Measurements from ENCODE around the gene STX18. TPM values are rescaled to one million over a fixed set of nuclear protein-coding genes. Genes with fewer than 3 reads are reported as not detected.

STX18 gene
- total RNA-seq, 1 donor from 2014 or later: 20.4 TPM

DNA sequence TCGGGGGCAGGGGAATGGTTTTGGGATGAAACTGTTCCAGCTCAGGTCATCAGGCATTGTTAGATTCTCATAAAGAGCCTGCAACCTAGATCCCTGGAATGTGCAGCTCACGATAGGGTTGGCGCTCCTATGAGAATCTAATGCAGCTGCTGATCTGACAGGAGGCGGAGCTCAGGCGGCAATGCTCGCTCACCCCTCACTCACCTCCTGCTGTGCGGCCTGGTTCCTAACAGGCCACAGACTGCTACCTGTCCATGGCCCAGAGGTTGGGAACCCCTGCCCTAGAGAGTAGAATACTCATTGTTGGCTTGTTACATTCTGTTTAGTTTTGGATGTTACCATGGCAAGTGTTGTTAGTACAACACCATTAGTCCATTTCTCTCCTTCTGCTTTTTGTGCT, 40.8 kb upstream of the STX18 start:
- H3K4me1 ChIP-seq: peaks cover 7% of the 10 kb centered on the region
- intact Hi-C loops (cut with DNase I): no loop called here
- H3K4me3 ChIP-seq: no peak overlapping the region
- H3K9me3 ChIP-seq: no peaks in the 10 kb centered on the region
- H3K36me3 ChIP-seq: no peaks in the 10 kb centered on the region
- H3K27me3 ChIP-seq: no peaks in the 10 kb centered on the region
- no peak for DNase-seq (ENCODE audit: extremely low spot score in 2 of 2)
- no peak overlapping the region for H3K27ac ChIP-seq
- TF ChIP-seq, protein P1, sequence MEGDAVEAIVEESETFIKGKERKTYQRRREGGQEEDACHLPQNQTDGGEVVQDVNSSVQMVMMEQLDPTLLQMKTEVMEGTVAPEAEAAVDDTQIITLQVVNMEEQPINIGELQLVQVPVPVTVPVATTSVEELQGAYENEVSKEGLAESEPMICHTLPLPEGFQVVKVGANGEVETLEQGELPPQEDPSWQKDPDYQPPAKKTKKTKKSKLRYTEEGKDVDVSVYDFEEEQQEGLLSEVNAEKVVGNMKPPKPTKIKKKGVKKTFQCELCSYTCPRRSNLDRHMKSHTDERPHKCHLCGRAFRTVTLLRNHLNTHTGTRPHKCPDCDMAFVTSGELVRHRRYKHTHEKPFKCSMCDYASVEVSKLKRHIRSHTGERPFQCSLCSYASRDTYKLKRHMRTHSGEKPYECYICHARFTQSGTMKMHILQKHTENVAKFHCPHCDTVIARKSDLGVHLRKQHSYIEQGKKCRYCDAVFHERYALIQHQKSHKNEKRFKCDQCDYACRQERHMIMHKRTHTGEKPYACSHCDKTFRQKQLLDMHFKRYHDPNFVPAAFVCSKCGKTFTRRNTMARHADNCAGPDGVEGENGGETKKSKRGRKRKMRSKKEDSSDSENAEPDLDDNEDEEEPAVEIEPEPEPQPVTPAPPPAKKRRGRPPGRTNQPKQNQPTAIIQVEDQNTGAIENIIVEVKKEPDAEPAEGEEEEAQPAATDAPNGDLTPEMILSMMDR (IDR thresholded peaks at IDR 0.05): no peak
- TF ChIP-seq POLR2AphosphoS5 (IDR thresholded peaks at IDR 0.05; ENCODE audit: insufficient read depth in 1 of 2, low read depth in 1 of 2): no peak
- no peak for TF ChIP-seq POLR2A (IDR thresholded peaks at IDR 0.05)

DNA sequence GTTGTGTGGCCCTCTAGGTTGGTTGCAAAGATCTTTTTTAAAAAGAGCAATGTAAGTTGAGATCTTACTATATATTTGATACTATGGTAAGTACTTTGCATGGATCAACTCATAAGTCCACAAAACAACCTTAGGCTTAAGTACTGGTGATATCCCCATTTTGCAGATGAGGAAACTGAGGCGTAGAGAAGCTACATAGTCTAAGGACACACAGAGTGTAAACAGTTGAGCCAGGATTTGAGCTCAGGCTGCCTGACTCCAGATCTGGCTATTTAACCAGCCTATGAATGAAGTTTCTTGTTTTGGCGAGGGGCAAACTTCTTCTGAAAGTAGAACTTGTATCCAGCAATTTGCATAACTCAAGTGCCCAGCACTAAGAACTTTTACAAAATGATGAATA, 38.6 kb upstream of the STX18 start:
- TF ChIP-seq, protein P1 (IDR thresholded peaks at IDR 0.05): no peak
- no peak for TF ChIP-seq POLR2A (IDR thresholded peaks at IDR 0.05)
- TF ChIP-seq POLR2AphosphoS5 (IDR thresholded peaks at IDR 0.05; ENCODE audit: insufficient read depth in 1 of 2, low read depth in 1 of 2): no peak
- Histone ChIP-seq H3K27me3 (no peaks in the 10 kb centered on the region), H3K9me3 (no peaks in the 10 kb centered on the region), H3K4me3 (no peak overlapping the region), H3K36me3 (no peaks in the 10 kb centered on the region), H3K27ac (no peak overlapping the region), H3K4me1 (peaks cover 4% of the 10 kb centered on the region)
- intact Hi-C loops (cut with DNase I): no loop called here
- DNase-seq (ENCODE audit: extremely low spot score in 2 of 2): no peak

DNA sequence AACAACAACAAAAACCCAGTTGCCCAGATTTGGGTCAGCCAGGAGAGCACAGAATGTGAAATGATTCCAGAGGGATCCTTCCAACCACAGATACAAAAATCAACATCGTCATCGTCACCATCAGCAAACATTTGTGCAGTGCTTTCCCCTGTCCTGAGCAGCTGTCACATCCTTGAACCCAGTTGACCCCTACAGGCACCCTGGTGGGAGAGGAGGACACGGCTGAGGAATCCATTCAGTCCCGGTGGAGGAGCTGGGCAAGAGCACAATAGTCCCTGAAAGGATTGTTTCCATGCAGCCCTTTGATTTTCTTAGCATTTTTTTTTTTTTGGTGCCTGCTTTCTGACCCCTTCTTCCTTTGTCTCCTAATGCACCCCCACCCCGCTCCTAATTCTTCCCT, 37.1 kb upstream of the STX18 start:
- intact Hi-C loops (cut with DNase I): no loop called here
- H3K4me3 ChIP-seq: no peak overlapping the region
- H3K27ac ChIP-seq: no peak overlapping the region
- no peaks in the 10 kb centered on the region for H3K27me3 ChIP-seq
- no peak for DNase-seq (ENCODE audit: extremely low spot score in 2 of 2)
- H3K36me3 ChIP-seq: no peaks in the 10 kb centered on the region
- H3K9me3 ChIP-seq: no peaks in the 10 kb centered on the region
- peaks cover 6% of the 10 kb centered on the region for H3K4me1 ChIP-seq
- TF ChIP-seq POLR2AphosphoS5 (IDR thresholded peaks at IDR 0.05; ENCODE audit: insufficient read depth in 1 of 2, low read depth in 1 of 2) (no peak), POLR2A (IDR thresholded peaks at IDR 0.05) (no peak)
- TF ChIP-seq, protein P1 (IDR thresholded peaks at IDR 0.05): no peak

DNA sequence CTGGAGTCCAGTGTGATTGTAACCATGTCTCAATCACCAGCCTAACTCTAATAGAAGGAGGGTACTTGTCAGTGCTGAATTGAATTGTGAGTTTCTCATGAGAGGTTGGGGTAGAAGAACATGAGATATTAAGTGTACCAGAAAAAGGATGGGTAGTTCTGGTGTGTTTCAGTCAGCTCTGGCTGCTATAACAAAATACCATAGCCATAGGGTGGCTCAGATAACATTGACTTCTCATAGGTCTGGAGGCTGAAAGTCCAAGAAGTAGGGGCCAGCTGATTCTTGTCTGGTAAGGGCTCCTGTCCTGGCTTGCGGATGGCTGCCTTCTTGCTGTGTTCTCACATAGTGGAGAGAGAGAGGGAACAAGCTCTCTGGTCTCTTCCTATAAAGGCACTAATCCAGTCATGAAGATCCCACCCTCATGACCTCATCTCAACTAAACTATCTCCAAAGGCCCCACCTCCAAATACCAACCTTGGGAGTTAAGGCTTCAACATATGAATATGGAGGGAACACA, 35.6 kb upstream of the STX18 start:
- no peak for TF ChIP-seq POLR2A (IDR thresholded peaks at IDR 0.05)
- TF ChIP-seq, protein P1 (IDR thresholded peaks at IDR 0.05): no peak
- TF ChIP-seq POLR2AphosphoS5 (IDR thresholded peaks at IDR 0.05; ENCODE audit: insufficient read depth in 1 of 2, low read depth in 1 of 2): no peak
- intact Hi-C loops (cut with DNase I): no loop called here

DNA sequence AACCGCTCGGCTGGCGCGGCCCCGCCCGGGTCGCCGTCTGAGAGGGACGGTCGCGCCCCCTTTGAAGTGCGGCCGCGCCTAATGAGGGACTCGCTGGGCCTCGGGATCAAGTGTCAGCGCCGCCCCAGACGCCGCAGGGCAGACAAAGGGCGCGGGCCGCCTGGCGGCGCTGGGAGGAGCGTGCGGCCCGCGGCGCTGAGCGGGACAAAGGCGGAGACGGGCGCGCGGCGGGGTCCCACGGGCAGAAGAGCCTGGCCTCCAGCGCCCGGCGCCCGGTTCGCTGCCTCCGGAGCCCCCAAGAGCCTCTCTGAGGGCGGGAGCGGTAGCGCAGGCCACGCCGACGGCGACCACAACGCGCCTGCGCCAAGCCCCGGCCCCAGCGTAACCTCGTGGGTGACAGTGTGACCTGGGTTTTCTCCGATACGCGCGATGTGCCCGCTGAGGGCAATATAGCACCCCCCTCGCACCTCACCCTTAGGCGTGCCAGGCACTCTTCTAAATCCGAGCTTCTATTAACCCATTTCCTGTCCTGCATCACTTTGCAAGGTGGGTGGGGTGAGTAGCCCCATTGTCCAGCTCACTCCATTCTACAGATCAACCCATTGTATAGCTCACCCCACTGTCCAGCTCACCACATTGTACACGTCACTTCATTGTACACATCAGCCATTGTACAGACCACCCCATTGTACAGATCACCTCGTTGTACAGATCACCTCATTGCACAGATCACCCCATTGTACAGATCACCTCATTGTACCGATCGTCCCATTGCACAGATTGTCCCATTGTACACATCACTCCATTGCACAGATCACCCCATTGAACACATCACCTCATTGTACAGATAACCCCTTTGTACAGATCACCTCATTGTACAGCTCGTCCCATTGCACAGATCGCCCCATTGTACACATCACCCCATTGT, 33.7 kb upstream of the STX18 start:
- H3K4me3 ChIP-seq: peak overlapping the region; percentile 51 to 78
- H3K27me3 ChIP-seq: no peaks in the 10 kb centered on the region
- peaks cover 6% of the 10 kb centered on the region for H3K4me1 ChIP-seq
- intact Hi-C loops (cut with DNase I): no loop called here
- H3K9me3 ChIP-seq: no peaks in the 10 kb centered on the region
- TF ChIP-seq POLR2A (IDR thresholded peaks at IDR 0.05) (no peak), POLR2AphosphoS5 (IDR thresholded peaks at IDR 0.05; ENCODE audit: insufficient read depth in 1 of 2, low read depth in 1 of 2) (peak in 1 of 2 donors; percentile 52)
- TF ChIP-seq, protein P1 (IDR thresholded peaks at IDR 0.05): peak in 1 of 3 experiments; percentile 44
- no peak for DNase-seq (ENCODE audit: extremely low spot score in 2 of 2)
- H3K27ac ChIP-seq: peak overlapping the region; percentile 76
- no peaks in the 10 kb centered on the region for H3K36me3 ChIP-seq

More for the DNA sequence above, 35.6 kb upstream of the STX18 start:
- Histone ChIP-seq H3K27ac (no peak overlapping the region), H3K36me3 (no peaks in the 10 kb centered on the region), H3K4me1 (peaks cover 6% of the 10 kb centered on the region), H3K27me3 (no peaks in the 10 kb centered on the region), H3K9me3 (no peaks in the 10 kb centered on the region), H3K4me3 (no peak overlapping the region)
- DNase-seq (ENCODE audit: extremely low spot score in 2 of 2): no peak
